PC-3 (cell line): Measurements from ENCODE around the gene COLGALT1.

ENCODE experiments used
- EZH2 ChIP-seq: fragments of 300-600 bp; sonication (generic); IDR thresholded peaks from one replicate; pipeline ENCODE4 v1.6.1; 2017; ENCODE audit warnings: antibody characterized with exemption, mild to moderate bottlenecking, low read length; ENCODE audit not compliant: unreplicated experiment
- EZH2phosphoT487 ChIP-seq: fragments of 300-600 bp; sonication (generic); IDR thresholded peaks from 2 replicates; pipeline ENCODE4 v1.6.1; 2018; ENCODE audit warnings: mild to moderate bottlenecking, antibody characterized with exemption, low read length, borderline replicate concordance
- TF ChIP-seq, protein P1 (sequence below): fragments of 300-600 bp; sonication (generic); conservative IDR thresholded peaks from 2 replicates; pipeline ENCODE4 v1.5.1; 2017; ENCODE audit warnings: antibody characterized with exemption, low read depth, mild to moderate bottlenecking, low read length

DNA sequence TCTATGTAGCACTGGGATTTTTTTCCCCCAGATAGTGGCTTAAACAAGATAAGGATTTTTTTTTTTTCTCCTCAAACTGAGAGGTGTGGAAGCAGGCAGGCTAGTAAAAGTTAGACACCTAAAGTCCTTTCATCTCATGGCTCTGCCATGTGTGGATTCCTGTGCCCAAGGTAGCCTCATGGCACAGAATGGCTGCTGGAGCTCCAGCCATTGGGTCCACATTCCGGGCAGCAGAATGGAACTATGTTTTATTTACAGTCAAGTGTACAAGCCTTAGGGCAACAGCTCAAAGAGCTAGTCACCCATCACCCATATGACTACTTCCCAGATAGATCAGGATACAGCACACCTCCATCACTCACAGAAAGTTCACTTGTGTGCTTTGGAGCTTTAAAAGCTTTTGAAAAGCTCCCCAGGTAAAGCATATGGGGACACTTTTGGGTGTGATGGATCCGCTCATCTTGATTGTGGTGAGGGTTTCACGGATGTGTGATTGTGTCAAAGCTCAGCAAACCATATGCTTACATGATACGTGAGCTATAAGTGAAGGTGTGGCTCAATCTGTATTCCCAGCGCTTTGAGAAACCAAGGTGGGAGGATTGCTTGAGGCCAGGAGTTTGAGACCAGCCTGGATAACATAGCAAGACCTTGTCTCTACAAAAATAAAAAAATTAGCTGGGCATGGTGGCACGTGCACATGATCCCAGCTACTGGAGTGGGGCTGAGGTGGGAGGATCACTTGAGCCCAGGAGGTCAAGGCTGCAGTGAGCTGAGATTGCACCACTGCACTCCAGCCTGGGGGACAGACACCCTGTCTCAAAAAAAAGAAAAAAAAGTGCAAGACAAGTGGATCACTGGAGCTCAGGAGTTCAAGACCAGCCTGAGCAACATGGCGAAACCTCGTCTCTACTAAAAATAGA, 25.9 kb upstream of the COLGALT1 start:
- TF ChIP-seq, protein P1, sequence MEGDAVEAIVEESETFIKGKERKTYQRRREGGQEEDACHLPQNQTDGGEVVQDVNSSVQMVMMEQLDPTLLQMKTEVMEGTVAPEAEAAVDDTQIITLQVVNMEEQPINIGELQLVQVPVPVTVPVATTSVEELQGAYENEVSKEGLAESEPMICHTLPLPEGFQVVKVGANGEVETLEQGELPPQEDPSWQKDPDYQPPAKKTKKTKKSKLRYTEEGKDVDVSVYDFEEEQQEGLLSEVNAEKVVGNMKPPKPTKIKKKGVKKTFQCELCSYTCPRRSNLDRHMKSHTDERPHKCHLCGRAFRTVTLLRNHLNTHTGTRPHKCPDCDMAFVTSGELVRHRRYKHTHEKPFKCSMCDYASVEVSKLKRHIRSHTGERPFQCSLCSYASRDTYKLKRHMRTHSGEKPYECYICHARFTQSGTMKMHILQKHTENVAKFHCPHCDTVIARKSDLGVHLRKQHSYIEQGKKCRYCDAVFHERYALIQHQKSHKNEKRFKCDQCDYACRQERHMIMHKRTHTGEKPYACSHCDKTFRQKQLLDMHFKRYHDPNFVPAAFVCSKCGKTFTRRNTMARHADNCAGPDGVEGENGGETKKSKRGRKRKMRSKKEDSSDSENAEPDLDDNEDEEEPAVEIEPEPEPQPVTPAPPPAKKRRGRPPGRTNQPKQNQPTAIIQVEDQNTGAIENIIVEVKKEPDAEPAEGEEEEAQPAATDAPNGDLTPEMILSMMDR = no peak
- no peak for TF ChIP-seq EZH2
- no peak for TF ChIP-seq EZH2phosphoT487
